GM18909 (cell line): ENCODE results near the gene FANCF.
A peak's percentile ranks its signal among the peaks of the same experiment; 100 is the strongest.
"Not testable (repeated sequence)": the region's sequence is repeated elsewhere in the genome, so short reads cannot be mapped to it uniquely, and the experiment has no call there.

Source experiments
- ATAC-seq: cut with Tn5 transposase; IDR thresholded peaks from one replicate; pipeline ENCODE4 v1.9.1; 2021; ENCODE audit warnings: mild to moderate bottlenecking; ENCODE audit not compliant: unreplicated experiment, poor library complexity

The FANCF gene, protein sequence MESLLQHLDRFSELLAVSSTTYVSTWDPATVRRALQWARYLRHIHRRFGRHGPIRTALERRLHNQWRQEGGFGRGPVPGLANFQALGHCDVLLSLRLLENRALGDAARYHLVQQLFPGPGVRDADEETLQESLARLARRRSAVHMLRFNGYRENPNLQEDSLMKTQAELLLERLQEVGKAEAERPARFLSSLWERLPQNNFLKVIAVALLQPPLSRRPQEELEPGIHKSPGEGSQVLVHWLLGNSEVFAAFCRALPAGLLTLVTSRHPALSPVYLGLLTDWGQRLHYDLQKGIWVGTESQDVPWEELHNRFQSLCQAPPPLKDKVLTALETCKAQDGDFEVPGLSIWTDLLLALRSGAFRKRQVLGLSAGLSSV

DNA sequence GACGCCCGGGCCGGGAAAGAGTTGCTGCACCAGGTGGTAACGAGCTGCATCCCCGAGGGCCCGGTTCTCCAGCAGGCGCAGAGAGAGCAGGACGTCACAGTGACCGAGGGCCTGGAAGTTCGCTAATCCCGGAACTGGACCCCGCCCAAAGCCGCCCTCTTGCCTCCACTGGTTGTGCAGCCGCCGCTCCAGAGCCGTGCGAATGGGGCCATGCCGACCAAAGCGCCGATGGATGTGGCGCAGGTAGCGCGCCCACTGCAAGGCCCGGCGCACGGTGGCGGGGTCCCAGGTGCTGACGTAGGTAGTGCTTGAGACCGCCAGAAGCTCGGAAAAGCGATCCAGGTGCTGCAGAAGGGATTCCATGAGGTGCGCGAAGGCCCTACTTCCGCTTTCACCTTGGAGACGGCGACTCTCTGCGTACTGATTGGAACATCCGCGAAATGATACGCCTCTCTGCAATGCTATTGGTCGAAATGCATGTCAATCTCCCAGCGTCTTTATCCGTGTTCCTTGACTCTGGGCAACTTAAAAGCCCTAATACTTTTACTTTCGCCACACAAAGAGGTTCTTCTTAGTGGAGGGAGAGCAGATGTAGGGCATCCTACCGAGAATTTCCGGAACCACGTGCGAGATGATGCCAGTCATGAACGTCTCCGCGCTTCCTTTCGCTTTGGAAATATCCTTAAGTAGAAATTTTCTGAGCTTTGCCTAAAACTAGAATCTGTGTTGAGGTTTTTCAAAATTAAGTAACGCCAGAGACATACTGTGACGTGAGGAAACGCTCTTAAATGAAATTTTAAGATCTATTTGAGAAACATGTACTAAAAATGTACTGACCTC lies at the start of gene FANCF:
TSS of gene FANCF (minus strand) at position 376 of the 840 bp plus-strand sequence. CDS start at position 363, 13 bp downstream.
- ATAC-seq = peak; percentile 97

DNA sequence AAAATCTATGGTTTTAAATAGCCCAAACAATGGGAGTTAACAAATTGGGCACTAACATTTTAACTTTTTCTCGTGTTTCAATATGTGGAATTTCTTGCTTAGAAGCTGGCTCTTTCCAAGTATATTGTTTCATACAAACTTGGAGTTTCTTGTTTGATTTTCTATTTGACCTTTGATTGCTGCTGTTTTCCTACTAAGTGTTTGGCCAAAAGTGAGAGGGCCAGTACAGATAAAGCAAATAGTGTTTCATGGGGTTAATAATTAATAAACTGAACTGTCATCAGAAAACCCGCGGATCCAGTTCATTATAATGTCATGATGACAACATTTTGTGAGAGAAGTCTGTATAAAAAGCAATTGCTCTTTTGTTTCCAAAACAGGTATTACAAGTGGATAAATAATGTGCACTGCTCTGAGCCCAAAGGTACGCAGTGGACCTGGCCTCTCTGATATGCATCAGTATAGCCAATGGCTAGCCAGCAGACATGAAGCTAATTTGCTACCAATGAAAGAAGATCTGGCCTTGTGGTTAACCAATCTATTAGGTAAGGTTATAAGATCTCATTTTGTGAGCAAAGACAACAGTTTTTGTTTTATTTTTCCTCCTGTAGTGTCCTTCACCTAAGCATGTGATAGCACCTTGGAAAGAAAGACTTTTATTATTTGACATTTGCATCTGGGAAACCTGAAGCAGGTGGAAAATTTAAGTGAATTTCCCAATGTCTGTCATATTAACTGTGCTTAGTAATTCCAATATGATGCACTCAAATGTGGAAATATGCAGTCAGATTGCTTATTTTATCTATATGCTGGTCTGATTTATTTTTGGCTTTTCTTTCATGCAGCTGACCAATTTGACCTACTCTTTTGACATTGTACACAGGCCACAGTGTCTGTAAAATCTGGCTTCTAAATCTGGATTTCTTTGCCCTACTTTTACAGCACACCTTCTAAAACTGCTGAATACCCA lies 49.1 kb upstream of the FANCF start:
- ATAC-seq = peak; percentile 31

DNA sequence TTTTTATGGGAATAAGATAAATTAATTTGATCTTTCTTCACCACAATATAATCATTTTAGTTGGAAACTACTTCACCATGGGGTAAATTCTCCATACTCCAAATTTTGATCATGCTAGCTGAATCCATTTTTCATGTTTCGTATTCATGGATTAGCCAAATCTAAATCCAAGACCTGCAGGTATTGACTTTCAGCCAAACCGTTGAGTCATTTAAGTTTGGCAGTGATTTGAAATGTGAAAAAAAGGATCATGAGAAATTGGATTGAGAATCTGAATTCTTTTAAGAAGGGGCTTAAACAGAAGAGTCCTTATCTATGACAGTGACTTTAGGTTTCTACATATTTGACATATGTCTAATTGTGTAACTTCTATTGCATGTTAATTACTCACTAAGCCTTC lies 46.1 kb upstream of the FANCF start:
- ATAC-seq = no peak

DNA sequence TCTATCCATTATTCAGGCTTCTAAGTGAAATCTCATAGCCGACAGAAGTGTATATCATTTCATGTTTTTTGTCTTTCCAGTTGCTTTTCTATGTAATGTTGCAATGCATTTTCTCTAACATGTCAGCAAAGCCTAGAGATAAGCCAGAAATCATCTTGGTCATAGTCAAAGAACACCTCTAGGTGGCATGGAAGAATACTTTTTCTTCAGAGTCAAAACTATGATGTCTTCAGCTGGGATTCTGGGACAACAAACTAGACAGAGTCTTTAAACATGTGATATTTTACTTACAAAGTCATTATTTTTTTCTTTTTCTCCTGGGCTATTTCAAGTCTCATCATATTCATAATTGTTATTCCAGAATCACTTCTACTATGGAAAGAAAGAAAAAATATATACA lies 45.2 kb upstream of the FANCF start:
- ATAC-seq = peak; percentile 34

DNA sequence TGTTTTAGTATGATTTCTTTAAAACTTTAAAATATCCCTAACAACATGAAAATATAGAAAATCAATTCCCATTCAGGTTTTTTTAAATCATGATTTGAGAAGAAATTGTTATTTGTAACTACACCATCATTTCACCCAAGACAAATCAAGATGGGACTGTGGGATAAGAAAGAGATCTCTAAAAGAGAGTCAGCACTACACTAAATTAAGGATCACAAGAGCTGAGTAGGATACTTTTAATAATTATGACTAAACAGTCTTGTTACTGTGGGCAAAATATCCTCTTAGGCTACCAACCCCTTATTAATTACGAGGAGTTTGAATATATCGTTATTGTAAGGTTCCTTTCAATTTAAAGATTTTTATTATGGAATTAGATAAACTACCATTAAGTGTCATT lies 43.7 kb upstream of the FANCF start:
- ATAC-seq = no peak

DNA sequence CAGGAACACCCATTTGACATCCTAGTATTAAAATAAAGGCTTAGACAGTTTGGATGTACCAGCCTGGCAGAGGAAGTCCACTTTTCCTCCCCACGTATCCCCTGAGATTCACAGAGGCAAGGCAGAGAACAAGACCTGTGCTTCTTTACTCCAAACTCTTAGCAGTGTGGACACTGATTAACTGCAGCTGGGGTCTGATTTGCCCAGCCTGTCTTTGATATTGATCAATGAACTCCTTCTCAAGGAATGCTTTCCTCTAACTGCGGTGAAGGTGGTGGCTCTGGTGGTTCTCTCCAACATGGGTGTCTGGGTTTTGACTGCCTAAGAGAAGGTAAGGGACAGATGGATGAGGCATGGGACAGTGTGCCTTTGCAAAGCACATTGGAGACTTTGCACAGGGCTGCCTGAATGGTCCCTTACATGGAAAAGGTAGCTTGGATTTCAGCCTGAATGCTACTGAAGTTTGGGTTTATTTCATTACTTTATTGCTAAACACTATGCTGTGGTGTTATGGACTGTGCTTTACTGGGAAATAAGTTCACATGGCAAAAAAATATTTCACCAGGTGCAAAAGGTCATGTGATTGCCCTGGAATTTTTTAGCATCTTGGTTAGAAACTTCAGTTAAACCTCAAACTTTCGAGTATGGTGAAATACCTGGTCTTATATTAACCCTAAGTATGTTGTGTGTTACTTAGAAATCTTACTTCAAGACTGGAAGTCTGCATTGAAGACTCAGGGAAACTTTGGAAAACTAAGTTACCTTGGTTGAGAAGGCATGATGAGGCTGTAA lies 42.6 kb upstream of the FANCF start:
- peak; percentile 39 for ATAC-seq

DNA sequence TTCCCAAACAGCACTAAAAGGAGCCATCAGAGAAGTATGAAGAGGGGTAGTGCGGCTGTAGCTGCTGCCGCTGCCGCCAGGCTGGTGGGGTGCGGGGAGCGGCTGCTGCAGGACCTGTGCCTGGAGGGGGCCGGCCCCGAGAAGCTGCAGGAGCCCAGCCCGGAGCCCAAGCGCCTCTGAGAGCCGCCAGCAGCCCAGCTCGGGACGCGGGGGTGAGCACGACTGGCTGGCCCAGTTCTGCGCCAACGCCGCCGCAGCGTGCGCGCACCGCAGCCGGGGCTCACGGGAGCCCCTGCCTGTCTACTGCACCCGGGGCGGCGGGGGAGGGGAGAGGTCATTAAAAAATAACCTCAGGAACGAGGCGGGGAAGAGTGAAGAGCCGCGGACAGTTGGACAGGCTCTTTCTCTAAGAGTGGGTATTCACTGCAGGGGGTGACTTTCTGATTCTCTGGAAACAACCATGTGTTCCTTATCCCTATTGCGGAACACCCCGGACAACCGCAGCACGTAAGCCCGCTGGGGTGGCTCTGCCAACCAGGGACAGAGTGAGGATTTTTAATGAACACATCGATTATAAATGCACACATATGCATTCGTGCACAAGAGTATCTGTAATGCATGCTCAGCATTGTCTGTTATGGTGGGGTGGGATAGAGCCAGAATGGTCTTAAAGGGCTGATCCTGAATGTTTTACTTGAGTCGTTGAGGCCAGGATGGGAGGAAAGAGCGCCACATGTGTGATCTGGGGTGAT lies 41.2 kb upstream of the FANCF start:
- peak; percentile 62 for ATAC-seq

DNA sequence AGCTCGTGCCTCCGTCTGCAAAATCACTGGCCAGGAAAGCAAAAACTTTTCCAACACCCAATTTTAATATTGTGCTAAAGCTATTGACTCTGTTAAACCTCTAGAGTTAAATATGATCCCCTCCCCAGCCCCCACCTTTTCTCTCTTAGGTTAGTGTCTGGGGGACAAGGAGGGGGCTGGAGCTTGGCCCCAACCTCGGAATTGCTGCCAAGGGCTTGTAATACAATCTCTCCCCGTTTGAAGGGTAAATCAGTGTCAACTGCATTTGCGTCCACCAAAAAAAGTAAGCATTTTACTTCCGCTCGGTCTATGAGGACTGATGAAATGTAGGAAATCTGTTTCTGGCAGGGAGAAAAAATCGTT lies 40.7 kb upstream of the FANCF start, which contains the start of gene GAS2:
TSS of gene GAS2 (plus strand) at position 287 of the 363 bp plus-strand sequence. CDS start 8,259 bp downstream, outside the sequence.
- ATAC-seq = peak; percentile 15

DNA sequence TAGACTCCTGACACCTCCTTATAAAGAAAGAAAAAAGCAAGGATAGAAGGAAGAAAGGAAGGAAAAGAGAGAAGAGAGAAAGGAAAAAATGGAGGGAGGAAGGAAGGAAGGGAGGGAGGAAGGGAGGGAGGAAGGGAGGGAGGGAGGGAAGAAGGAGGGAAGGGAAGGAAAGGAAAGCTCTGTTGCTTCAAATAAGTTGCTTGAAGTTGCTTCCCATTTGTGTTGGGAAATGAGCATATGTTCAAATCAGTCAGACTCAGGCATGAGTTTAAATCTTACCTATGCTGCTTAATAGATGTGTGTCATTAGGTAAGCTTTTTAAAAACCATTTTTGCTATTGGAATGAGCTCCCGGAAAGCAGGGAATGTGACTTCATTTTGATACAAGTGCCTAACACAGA lies 34.2 kb upstream of the FANCF start:
- no peak for ATAC-seq

DNA sequence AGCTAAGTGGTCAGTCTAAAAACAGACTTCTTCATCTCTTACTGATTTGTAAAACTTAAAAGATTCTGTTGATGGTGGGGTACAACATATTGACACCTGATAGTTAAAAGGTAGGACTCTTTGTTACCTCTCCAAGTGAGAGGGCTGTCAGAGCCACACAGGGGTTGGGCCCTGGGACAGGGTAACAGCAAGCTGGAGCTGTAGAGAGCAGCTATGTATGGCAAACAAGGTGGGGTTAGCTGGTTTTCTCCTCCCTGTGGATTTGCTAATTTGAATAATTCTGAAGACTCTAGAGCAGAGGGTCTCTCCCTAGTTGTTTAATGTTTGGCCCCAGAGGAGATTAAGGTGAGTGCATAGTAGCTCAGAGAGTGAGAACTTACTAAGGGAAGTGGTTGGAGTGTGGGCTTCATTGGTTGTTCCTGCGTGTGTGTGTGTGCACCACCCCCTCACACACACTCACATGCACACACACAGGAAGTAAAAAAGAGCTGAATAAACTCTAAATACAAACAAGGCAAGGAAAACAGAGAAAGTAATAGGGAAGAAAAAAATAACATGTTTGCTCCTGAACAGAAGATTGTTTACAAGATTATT lies 31.6 kb upstream of the FANCF start:
- peak; percentile 97 for ATAC-seq

DNA sequence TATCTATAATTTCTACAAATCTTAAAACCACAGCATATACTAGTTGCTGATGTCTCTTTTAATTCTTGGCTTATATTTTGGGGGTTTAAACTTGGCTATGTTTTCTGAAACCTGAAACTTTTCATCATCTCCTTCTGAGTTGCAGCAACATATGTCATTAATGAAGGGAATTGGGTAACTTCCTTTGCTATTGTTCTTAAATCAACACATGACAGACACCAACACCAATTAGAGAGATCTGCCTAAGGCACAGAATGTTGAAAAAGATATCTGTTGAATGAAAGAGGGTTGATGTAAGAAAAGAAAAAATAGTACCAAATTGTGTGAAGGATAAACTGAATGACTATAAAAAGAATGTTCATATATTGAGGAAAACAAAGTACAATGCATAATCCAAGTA lies 30.5 kb upstream of the FANCF start:
- no peak for ATAC-seq

DNA sequence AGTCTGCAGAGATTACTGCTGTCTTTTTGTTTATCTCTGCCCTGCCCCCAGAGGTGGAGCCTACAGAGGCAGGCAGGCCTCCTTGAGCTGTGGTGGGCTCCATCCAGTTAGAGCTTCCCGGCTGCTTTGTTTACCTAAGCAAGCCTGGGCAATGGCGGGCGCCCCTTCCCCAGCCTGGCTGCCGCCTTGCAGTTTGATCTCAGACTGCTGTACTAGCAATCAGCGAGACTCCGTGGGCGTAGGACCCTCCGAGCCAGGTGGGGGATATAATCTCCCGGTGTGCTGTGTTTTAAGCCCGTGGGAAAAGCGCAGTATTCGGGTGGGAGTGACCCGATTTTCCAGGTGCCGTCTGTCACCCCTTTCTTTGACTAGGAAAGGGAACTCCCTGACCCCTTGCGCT lies 26.7 kb upstream of the FANCF start:
- ATAC-seq = not testable (repeated sequence)

DNA sequence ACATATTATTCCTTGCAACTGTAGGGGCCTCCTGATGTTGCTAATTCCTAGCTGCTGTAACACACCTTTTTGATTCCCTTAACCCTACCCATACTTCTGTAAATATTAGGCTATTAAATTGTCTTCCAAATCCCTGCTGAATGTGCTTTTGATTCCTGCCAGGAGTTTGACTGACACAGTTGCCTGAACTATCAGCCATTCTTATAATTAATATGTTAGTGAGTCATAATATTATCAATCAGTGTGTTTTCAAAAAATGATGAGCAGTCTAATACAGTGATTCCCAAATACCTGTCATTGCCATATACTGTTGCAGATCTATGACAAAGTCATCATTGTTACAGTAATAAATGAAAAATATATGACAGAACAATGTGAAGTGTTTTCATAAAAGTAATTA lies 15.9 kb upstream of the FANCF start:
- no peak for ATAC-seq

DNA sequence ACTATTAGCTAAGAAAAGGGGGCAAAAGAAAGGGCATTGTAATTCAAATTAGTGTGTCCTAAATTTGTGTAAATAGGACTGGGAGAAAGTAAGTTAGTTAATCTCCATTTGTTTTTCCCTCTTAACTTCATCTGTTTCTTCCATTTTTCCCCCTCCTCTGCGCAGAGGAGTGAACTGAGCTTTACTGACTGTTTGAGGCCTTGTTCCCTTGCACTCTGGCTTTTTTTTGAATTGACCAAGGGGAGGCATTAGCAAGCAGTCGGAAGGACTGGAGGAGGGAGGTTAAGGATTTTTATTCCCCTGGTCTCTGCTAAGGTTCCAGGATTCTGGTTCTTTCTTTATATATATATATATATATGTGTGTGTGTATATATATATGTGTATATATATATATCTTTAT lies 15.2 kb upstream of the FANCF start:
- ATAC-seq = no peak

DNA sequence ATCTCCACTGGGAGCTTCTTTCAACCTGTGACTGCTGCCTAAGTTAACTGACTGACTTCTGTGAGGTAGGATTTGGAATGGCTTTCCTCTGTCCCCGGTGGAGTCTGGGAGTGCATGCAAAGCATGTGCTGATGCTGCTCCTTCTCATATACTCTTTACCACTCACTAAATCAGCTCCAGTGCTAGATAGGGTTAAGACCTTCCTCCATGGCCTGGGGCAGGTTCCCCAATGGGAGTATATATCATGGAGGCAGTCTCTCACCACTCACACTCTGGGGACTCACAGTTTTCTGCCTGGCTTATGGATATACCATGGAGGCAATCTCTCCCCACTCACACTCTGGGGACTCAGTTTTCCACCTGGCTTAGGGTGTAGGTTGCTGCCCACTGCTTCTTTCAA lies 10.1 kb upstream of the FANCF start:
- ATAC-seq = no peak

DNA sequence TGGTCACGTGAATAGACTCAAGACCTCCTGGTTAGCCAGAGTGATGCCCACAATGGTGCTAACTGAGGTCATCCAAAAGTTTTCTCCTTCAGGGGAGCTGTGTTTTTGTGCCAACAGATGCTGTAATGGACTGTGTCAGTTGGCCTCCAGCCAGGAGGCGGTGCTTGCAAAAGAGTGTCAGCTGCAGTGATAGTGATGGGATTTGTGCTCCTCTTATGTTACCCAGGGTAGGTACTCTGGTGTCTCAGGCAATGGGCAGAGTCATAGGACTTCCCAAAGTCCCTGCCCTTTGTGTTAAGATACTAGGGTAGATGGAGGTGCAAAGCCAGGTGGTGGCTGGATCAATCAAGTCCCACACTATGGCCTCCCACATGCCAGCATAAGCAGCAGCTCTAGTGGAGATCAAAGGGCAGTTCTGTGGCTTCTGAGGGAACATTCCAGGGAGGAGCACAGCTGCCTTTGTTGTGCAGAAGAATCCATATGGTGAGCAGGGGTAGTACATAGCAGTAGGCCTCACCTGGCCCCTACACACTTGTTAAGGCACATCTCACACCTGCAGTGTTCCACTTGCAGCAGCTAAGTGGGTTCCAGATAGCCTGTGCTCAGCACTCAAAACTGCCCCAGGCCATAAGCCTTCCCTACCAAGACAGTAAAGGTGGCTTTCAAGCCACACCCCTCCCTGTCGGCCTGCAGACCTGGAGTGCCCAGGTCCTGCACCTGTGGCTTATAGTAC lies 9.4 kb upstream of the FANCF start:
- no peak for ATAC-seq

DNA sequence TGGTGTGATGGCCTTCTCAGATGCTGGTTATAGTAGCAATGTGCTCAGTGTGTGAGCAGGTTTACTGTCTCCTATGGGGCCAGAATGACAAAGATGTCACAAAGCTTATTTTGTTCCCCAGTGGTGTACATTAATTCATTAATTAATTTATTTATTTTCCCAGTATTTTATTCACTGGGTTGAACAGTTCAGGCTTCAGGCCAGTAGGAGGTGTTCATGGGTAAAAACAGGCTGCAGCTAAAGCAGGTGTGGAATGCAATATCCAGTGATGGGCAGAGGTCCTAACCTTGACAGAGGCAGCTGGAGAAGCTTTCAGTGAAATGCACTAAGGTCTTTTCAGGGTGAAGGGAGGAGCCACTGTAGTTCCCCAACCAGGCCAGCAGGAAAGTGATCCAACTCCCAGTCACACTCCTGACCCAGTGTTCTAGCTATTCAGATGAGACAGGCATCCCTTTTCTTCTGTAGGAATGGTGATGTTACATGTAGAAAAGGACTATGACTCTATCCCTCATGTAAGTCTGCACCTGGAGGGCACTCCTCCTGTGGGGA lies 7.8 kb upstream of the FANCF start:
- no peak for ATAC-seq

DNA sequence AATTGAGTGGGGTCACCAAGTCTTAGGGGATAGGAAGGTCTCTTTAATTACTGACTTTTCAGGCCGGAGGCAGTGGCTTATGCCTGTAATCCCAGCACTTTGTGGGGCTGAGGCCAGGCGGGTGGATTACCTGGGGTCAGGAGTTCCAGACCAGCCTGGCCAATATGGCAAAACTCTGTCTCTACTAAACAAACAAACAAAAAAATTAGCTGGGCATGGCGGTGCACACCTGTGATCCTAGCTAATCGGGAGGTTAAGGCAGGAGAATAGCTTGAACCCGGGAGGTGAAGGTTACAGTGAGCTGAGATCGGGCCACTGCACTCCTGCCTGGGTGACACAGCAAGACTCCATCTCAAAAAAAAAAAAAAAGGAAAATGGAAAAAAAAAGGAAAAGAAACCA lies 1.8 kb upstream of the FANCF start:
- no peak for ATAC-seq
